Measurements from ENCODE around the gene ALDH9A1.
A peak's percentile ranks its signal among the peaks of the same experiment; 100 is the strongest.
"Not testable (repeated sequence)": the region's sequence is repeated elsewhere in the genome, so short reads cannot be mapped to it uniquely, and the experiment has no call there.

ALDH9A1 gene

DNA sequence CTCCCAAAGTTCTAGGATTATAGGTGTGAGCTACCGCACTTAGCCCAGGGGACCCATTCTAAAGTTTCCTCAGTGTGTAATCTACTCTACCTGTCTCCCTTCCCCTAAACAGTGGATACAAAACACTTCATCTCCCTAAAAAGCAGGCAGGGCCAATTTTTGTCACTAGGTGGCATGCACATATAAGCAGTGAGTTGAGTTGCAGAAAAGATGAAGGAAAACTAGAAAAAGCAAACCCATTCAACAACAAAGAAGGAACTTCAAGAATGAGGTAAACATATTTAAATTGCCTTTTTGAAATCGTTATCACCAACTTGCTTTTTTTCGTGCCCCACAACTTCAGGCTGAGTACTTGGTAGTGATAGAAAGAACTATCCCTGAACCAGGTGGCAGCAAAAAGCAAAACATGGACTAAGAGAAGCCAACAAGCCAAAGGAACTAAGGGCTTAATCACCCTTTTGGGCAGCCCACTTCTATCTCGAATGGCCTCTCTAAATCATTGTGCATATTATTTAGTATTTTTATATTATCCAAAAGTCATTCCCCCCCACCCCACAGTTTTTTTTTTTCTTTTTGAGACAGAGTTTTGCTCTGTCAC lies 19.7 kb upstream of the ALDH9A1 start:
- H3K9me3 ChIP-seq (ENCODE audit: control insufficient read depth in 5 of 5, low read length in 5 of 5) = no peaks in the 10 kb centered on the region
- no peak overlapping the region for H3K27ac ChIP-seq (ENCODE audit: low read depth, low read length)
- H3K4me3 ChIP-seq (ENCODE audit: low read depth in 1 of 5, low read length in 5 of 5) = no peak overlapping the region
- no peaks in the 10 kb centered on the region for H3K27me3 ChIP-seq (ENCODE audit: control insufficient read depth in 5 of 5, insufficient read depth in 4 of 5, low read length in 5 of 5)
- no peak overlapping the region for H3K9ac ChIP-seq (ENCODE audit: low read length in 5 of 5)
- no peaks in the 10 kb centered on the region for H3K36me3 ChIP-seq (ENCODE audit: control insufficient read depth in 5 of 5, insufficient read depth in 5 of 5, low read length in 5 of 5)
- peaks cover 0 to 8% (median 0%) of the 10 kb centered on the region in 5 donors for H3K4me1 ChIP-seq (ENCODE audit: control insufficient read depth in 5 of 5, insufficient read depth in 5 of 5, low read length in 5 of 5)

DNA sequence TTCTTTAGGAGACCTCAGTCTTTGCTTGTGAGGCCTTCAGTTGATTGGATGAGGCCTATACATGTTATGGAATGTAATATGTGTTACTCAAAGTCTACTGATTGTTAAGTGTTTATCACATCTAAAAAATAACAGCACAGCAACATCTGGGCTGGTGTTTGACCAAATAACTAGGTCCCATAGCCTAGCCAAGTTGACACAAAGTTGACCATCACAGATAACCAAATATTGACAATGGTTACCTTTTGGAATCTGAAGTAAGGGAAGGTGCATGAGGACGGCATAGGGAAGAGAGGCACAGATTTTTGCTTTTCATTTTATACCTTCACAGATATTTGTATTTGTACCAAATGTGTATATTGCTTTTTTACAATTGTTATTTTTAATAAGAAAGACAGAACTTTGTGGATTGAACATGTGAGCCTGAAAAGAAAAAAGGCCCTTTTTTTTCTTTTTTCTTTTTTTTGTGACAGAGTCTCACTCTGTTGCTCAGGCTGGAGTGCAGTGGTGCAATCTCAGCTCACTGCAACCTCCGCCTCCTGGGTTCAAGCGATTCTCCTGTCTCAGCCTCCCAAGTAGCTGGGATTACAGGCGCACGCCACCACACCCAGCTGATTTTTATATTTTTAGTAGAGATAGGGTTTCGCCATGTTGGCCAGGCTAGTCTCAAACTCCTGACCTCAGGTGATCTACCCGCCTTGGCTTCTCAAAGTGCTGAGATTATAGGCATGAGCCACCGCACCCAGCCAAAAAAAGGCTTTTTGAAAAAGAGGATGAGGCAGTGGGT lies 18.1 kb upstream of the ALDH9A1 start:
- not testable (repeated sequence) for H3K27ac ChIP-seq (ENCODE audit: low read depth, low read length)

DNA sequence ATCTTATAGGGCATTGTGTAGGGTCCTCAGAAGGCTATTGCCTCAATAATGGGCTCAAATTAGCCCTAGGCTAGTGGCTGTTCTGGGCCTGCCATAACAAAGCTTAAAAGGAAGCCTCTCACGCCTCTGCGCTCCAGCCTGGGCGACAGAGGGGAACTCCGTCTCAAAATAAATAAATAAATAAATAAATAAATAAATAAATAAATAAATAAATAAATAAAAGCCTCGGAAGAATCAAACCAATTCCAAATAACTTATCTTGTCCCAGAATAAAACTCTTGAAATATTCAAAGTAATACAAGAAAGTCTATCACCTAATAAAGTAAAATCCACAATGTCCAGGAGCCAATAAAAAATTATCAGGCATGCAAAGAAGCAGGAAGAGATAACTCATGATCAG lies 14.4 kb upstream of the ALDH9A1 start:
- no peak overlapping the region for H3K9ac ChIP-seq (ENCODE audit: low read length in 5 of 5)
- no peak overlapping the region for H3K27ac ChIP-seq (ENCODE audit: low read depth, low read length)
- H3K36me3 ChIP-seq (ENCODE audit: control insufficient read depth in 5 of 5, insufficient read depth in 5 of 5, low read length in 5 of 5) = no peaks in the 10 kb centered on the region
- peaks cover 0 to 8% (median 0%) of the 10 kb centered on the region in 5 donors for H3K4me1 ChIP-seq (ENCODE audit: control insufficient read depth in 5 of 5, insufficient read depth in 5 of 5, low read length in 5 of 5)
- H3K27me3 ChIP-seq (ENCODE audit: control insufficient read depth in 5 of 5, insufficient read depth in 4 of 5, low read length in 5 of 5) = no peaks in the 10 kb centered on the region
- no peaks in the 10 kb centered on the region for H3K9me3 ChIP-seq (ENCODE audit: control insufficient read depth in 5 of 5, low read length in 5 of 5)
- no peak overlapping the region for H3K4me3 ChIP-seq (ENCODE audit: low read depth in 1 of 5, low read length in 5 of 5)

More for the DNA sequence above, 18.1 kb upstream of the ALDH9A1 start:
- H3K9me3 ChIP-seq (ENCODE audit: control insufficient read depth in 5 of 5, low read length in 5 of 5); H3K4me3 ChIP-seq (ENCODE audit: low read depth in 1 of 5, low read length in 5 of 5); H3K9ac ChIP-seq (ENCODE audit: low read length in 5 of 5); H3K36me3 ChIP-seq (ENCODE audit: control insufficient read depth in 5 of 5, insufficient read depth in 5 of 5, low read length in 5 of 5); H3K27me3 ChIP-seq (ENCODE audit: control insufficient read depth in 5 of 5, insufficient read depth in 4 of 5, low read length in 5 of 5); H3K4me1 ChIP-seq (ENCODE audit: control insufficient read depth in 5 of 5, insufficient read depth in 5 of 5, low read length in 5 of 5): not testable (repeated sequence)

DNA sequence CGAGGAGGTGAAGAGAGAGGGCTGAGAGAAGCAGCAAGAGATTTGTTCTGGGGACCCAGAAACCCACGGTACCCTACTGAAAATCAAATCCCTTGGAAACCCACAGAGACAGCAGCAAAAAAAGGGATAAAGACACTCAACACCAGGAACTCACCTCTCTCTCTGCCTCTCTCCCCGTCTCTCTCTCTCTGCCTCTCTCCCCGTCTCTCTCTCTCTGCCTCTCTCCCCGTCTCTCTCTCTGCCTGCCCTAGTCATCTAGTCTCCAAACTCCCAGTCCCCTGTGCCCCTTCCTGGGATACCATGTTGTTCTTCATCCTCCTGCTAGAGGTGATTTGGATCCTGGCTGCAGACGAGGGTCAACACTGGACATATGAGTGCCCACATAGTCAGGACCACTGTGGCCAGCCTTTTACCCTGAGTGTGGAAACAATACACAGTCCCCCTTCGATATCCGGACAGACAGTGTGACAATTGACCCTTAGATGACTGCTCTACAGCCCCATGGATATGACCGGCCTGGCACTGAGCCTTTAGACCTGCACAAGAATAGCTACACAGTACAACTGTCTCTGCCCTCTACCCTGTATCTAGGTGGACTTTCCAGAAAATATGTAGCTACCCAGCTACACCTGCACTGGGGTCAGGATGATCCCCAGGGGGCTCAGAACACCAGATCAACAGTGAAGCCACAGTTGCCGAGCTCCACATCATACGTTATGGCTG lies 9.8 kb upstream of the ALDH9A1 start:
- H3K9ac ChIP-seq (ENCODE audit: low read length in 5 of 5) = no peak overlapping the region
- H3K4me1 ChIP-seq (ENCODE audit: control insufficient read depth in 5 of 5, insufficient read depth in 5 of 5, low read length in 5 of 5) = no peaks in the 10 kb centered on the region
- no peak overlapping the region for H3K27ac ChIP-seq (ENCODE audit: low read depth, low read length)
- no peaks in the 10 kb centered on the region for H3K27me3 ChIP-seq (ENCODE audit: control insufficient read depth in 5 of 5, insufficient read depth in 4 of 5, low read length in 5 of 5)
- H3K9me3 ChIP-seq (ENCODE audit: control insufficient read depth in 5 of 5, low read length in 5 of 5) = no peaks in the 10 kb centered on the region
- no peaks in the 10 kb centered on the region for H3K36me3 ChIP-seq (ENCODE audit: control insufficient read depth in 5 of 5, insufficient read depth in 5 of 5, low read length in 5 of 5)
- H3K4me3 ChIP-seq (ENCODE audit: low read depth in 1 of 5, low read length in 5 of 5) = no peak overlapping the region

DNA sequence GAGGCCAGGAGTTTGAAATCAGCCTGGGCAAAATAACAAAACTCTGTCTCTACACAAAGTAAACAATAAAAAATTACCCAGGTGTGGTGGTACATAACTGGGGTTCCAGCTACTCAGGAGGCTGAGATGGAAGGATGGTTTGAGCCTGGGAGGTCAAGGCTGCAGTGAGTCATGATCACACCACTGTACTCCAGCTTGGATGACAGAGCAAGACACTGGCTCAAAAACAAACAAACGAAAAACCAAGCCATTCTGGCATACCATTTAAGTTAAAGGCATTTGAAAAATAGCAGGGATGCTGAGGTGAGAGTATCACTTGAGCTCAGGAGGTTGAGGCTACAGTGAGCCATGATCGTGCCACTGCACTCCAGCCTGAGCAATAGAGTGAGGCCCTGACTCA lies 5.3 kb upstream of the ALDH9A1 start:
- no peak overlapping the region for H3K9ac ChIP-seq (ENCODE audit: low read length in 5 of 5)
- no peak overlapping the region for H3K27ac ChIP-seq (ENCODE audit: low read depth, low read length)
- H3K9me3 ChIP-seq (ENCODE audit: control insufficient read depth in 5 of 5, low read length in 5 of 5) = no peaks in the 10 kb centered on the region

DNA sequence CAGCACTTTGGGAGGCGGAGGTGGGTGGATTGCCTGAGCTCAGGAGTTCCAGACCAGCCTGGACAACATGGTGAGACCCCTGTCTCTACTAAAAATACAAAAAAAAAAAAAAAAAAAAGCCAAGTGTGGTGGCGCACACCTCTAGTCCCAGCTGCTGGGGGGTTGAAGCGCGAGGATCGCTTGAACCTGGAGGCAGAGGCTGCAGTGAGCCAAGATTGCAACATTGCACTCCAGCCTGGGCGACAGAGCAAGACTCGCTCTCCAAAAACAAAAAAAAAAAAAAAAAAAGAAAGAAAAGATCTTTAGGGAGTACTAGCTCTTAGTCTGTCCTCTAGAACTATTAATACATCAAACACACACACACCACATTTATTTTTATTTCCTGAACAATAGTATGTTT lies 3.6 kb upstream of the ALDH9A1 start:
- H3K27ac ChIP-seq (ENCODE audit: low read depth, low read length); H3K27me3 ChIP-seq (ENCODE audit: control insufficient read depth in 5 of 5, insufficient read depth in 4 of 5, low read length in 5 of 5); H3K9me3 ChIP-seq (ENCODE audit: control insufficient read depth in 5 of 5, low read length in 5 of 5); H3K9ac ChIP-seq (ENCODE audit: low read length in 5 of 5); H3K36me3 ChIP-seq (ENCODE audit: control insufficient read depth in 5 of 5, insufficient read depth in 5 of 5, low read length in 5 of 5); H3K4me3 ChIP-seq (ENCODE audit: low read depth in 1 of 5, low read length in 5 of 5): not testable (repeated sequence)
- H3K4me1 ChIP-seq (ENCODE audit: control insufficient read depth in 5 of 5, insufficient read depth in 5 of 5, low read length in 5 of 5) = peaks cover 0 to 16% (median 11%) of the 10 kb centered on the region in 5 donors

More for the DNA sequence above, 5.3 kb upstream of the ALDH9A1 start:
- Histone ChIP-seq H3K36me3 (ENCODE audit: control insufficient read depth in 5 of 5, insufficient read depth in 5 of 5, low read length in 5 of 5) (no peaks in the 10 kb centered on the region), H3K27me3 (ENCODE audit: control insufficient read depth in 5 of 5, insufficient read depth in 4 of 5, low read length in 5 of 5) (no peaks in the 10 kb centered on the region), H3K4me3 (ENCODE audit: low read depth in 1 of 5, low read length in 5 of 5) (no peak overlapping the region), H3K4me1 (ENCODE audit: control insufficient read depth in 5 of 5, insufficient read depth in 5 of 5, low read length in 5 of 5) (peaks cover 0 to 6% (median 3%) of the 10 kb centered on the region in 5 donors)

DNA sequence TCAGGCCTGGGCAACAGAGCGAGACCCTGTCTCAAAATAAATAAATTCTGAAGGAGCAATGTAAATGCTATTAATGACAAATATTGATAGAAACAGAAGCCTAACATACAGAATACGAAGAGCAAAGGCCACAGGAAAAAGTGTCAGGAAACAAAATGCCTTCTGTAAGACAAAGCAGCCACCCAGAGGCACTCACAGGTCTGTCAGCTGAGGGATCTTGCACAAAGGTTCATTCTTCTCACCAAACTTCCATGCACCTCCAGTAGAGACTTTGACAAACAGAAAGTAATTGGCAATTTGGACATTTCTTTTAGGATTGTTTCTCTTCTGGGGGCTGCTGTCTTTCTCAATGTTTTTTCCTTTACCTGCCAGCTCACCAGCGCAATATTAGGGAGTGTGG lies 1.2 kb upstream of the ALDH9A1 start:
- Histone ChIP-seq H3K9ac (ENCODE audit: low read length in 5 of 5) (no peak overlapping the region), H3K9me3 (ENCODE audit: control insufficient read depth in 5 of 5, low read length in 5 of 5) (no peaks in the 10 kb centered on the region)

DNA sequence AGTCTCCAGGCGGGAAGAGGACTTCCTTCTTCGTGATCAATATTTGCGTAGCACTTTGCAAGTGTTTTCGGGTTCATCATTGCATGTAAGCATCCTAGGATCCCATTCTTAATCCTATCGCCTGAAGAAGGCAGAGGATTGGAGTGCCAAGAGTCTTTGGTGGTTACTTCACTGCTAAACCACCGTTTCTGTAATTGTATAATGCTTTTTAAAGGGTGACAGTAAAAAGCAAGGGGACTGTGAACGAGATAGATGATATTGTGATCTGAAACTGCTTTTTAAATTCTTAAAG lies 345 bp upstream of the ALDH9A1 start:
- peak overlapping the region; percentile 72 to 92 (median 87) for H3K4me3 ChIP-seq (ENCODE audit: low read depth in 1 of 5, low read length in 5 of 5)
- peaks cover 0 to 29% (median 23%) of the 10 kb centered on the region in 5 donors for H3K4me1 ChIP-seq (ENCODE audit: control insufficient read depth in 5 of 5, insufficient read depth in 5 of 5, low read length in 5 of 5)
- H3K36me3 ChIP-seq (ENCODE audit: control insufficient read depth in 5 of 5, insufficient read depth in 5 of 5, low read length in 5 of 5) = peaks cover 0 to 2% (median 0%) of the 10 kb centered on the region in 5 donors
- no peaks in the 10 kb centered on the region for H3K27me3 ChIP-seq (ENCODE audit: control insufficient read depth in 5 of 5, insufficient read depth in 4 of 5, low read length in 5 of 5)
- peak overlapping the region; percentile 94 for H3K27ac ChIP-seq (ENCODE audit: low read depth, low read length)
- peak overlapping the region; percentile 52 to 88 (median 66) for H3K9ac ChIP-seq (ENCODE audit: low read length in 5 of 5)
- no peaks in the 10 kb centered on the region for H3K9me3 ChIP-seq (ENCODE audit: control insufficient read depth in 5 of 5, low read length in 5 of 5)

More for the DNA sequence above, 1.2 kb upstream of the ALDH9A1 start:
- H3K4me3 ChIP-seq (ENCODE audit: low read depth in 1 of 5, low read length in 5 of 5) = no peak overlapping the region
- H3K4me1 ChIP-seq (ENCODE audit: control insufficient read depth in 5 of 5, insufficient read depth in 5 of 5, low read length in 5 of 5) = peaks cover 0 to 29% (median 21%) of the 10 kb centered on the region in 5 donors
- H3K36me3 ChIP-seq (ENCODE audit: control insufficient read depth in 5 of 5, insufficient read depth in 5 of 5, low read length in 5 of 5) = no peaks in the 10 kb centered on the region
- H3K27me3 ChIP-seq (ENCODE audit: control insufficient read depth in 5 of 5, insufficient read depth in 4 of 5, low read length in 5 of 5) = no peaks in the 10 kb centered on the region
- H3K27ac ChIP-seq (ENCODE audit: low read depth, low read length) = no peak overlapping the region

DNA sequence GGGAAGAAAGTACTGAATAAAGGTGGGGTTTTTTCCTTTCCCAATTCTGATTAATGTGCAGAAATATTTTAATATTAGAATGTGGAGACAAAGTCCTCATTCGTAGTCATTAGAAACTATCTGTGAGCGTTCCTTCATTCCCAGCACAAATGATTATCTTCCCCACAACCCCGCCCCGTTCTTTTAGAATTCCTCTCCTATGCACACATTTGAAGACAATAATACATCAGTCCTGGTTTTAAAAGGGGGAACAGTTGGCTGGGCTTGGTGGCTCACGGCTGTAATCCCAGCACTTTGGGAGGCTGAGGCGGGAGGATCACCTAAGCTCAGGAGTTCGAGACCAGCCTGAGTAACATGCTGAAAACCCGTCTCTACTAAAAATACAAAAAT lies 876 bp downstream of the ALDH9A1 start:
- Histone ChIP-seq H3K27ac (ENCODE audit: low read depth, low read length) (peak overlapping the region; percentile 94), H3K36me3 (ENCODE audit: control insufficient read depth in 5 of 5, insufficient read depth in 5 of 5, low read length in 5 of 5) (peaks cover 0 to 2% (median 0%) of the 10 kb centered on the region in 5 donors), H3K4me3 (ENCODE audit: low read depth in 1 of 5, low read length in 5 of 5) (peak overlapping the region; percentile 72 to 98 (median 87)), H3K9ac (ENCODE audit: low read length in 5 of 5) (peak overlapping the region in 4 of 5 donors; percentile 19 to 88 (median 78)), H3K9me3 (ENCODE audit: control insufficient read depth in 5 of 5, low read length in 5 of 5) (no peaks in the 10 kb centered on the region), H3K4me1 (ENCODE audit: control insufficient read depth in 5 of 5, insufficient read depth in 5 of 5, low read length in 5 of 5) (peaks cover 0 to 29% (median 23%) of the 10 kb centered on the region in 5 donors), H3K27me3 (ENCODE audit: control insufficient read depth in 5 of 5, insufficient read depth in 4 of 5, low read length in 5 of 5) (no peaks in the 10 kb centered on the region)

DNA sequence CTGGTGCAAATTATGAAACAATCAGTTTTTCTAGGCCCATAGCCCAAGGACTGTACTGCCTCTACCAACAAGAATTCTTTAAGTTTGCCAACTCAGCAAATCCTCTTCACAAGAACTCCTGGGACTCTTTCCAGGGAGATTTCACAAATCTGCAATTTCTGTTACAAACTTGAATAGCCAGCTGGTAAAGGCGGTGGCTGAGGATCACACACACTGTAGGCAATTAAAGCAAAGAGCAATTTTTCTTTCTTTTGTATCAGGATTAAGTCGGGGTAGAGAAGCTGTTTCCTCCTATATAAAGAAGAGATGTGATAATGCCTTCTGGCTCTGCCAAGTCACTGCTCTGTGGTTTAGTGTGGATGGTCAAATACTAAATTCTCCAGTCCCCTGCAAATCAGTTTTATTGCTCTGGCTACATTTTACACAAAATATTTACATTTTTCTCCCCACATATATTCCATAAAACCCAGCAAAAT lies 1.7 kb downstream of the ALDH9A1 start:
- no peaks in the 10 kb centered on the region for H3K27me3 ChIP-seq (ENCODE audit: control insufficient read depth in 5 of 5, insufficient read depth in 4 of 5, low read length in 5 of 5)
- peaks cover 0 to 2% (median 0%) of the 10 kb centered on the region in 5 donors for H3K36me3 ChIP-seq (ENCODE audit: control insufficient read depth in 5 of 5, insufficient read depth in 5 of 5, low read length in 5 of 5)
- H3K4me3 ChIP-seq (ENCODE audit: low read depth in 1 of 5, low read length in 5 of 5) = peak overlapping the region; percentile 72 to 98 (median 87)
- H3K4me1 ChIP-seq (ENCODE audit: control insufficient read depth in 5 of 5, insufficient read depth in 5 of 5, low read length in 5 of 5) = peaks cover 0 to 29% (median 23%) of the 10 kb centered on the region in 5 donors
- H3K9me3 ChIP-seq (ENCODE audit: control insufficient read depth in 5 of 5, low read length in 5 of 5) = no peaks in the 10 kb centered on the region
- H3K27ac ChIP-seq (ENCODE audit: low read depth, low read length) = peak overlapping the region; percentile 94
- peak overlapping the region in 2 of 5 donors; percentile 80 to 88 for H3K9ac ChIP-seq (ENCODE audit: low read length in 5 of 5)
